ENCODE results near the gene LHX8.

Gene LHX8

GRCh38 chr1:75203415-75204277 is 69.5 kb downstream of the LHX8 start:
- no peak for DNase-seq (ENCODE audit: low read depth in 4 of 4, low spot score in 1 of 4)

DNA sequence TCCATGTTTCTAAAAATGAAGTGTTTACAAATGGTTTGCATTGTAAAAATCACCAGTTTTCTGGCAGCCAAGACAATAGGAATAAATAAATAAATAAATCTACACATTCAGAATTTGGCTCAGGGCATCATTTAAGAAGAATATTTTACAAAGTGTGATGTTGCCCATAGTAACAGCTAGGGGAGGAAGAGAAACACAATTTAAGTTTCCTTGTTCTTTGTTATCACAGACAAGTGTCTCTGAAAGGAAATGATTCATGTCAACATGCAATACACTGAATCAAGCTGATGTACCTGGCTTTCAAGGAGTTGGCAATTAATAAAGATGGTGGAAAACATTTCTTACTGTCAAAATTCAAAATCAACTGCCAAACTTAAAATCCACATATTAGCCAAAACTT is 74.7 kb downstream of the LHX8 start:
- no peak for DNase-seq (ENCODE audit: low read depth in 4 of 4, low spot score in 1 of 4)

Measured in stimulated activated CD4-positive, alpha-beta T cell treated with anti-CD3 and anti-CD28 coated beads, Interleukin-1b, Interleukin-23, amount 100 ng/mL, for 24 hours (primary cell).